GM23248 (cell line): ENCODE measurements around the gene IQGAP2.

ENCODE experiments used
- EZH2 ChIP-seq: fragments of 200-600 bp; sonication (generic); IDR thresholded peaks from 2 replicates; pipeline ENCODE4 v1.6.1; 2018; ENCODE audit warnings: antibody characterized with exemption, mild to moderate bottlenecking; ENCODE audit not compliant: insufficient read depth, poor library complexity, severe bottlenecking
- EZH2phosphoT487 ChIP-seq: fragments of 200-600 bp; sonication (generic); IDR thresholded peaks from 2 replicates; pipeline ENCODE4 v1.6.1; 2018; ENCODE audit warnings: antibody characterized with exemption, moderate library complexity, mild to moderate bottlenecking, low read depth; ENCODE audit not compliant: insufficient read depth

GRCh38 chr5:76622973-76623596 lies 220.0 kb downstream of the IQGAP2 start, which contains the start of gene F2RL2:
- TF ChIP-seq EZH2phosphoT487 (no peak), EZH2 (no peak)
